ENCODE measurements around the gene STOM.

DNA sequence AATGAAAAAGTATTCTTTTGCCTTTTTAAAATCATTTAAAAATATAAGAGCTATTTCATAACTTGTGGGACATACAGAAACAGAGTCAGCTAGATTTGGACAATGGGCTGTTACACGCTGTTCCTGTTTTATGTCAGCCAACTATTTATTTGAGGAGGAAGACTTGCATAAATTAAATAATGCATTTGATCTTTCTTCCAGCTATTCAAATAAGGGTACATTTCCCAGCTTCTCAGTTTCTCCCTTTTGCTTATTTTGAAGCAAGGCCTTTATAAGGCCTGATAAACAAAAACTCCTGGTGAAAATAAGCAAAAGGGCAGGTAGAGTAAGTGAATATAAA is 6.5 kb downstream of the STOM start:
- TF ChIP-seq, protein P1, sequence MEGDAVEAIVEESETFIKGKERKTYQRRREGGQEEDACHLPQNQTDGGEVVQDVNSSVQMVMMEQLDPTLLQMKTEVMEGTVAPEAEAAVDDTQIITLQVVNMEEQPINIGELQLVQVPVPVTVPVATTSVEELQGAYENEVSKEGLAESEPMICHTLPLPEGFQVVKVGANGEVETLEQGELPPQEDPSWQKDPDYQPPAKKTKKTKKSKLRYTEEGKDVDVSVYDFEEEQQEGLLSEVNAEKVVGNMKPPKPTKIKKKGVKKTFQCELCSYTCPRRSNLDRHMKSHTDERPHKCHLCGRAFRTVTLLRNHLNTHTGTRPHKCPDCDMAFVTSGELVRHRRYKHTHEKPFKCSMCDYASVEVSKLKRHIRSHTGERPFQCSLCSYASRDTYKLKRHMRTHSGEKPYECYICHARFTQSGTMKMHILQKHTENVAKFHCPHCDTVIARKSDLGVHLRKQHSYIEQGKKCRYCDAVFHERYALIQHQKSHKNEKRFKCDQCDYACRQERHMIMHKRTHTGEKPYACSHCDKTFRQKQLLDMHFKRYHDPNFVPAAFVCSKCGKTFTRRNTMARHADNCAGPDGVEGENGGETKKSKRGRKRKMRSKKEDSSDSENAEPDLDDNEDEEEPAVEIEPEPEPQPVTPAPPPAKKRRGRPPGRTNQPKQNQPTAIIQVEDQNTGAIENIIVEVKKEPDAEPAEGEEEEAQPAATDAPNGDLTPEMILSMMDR (IDR thresholded peaks at IDR 0.05; ENCODE audit: low read length), result no peak
- TF ChIP-seq EZH2 (optimal IDR thresholded peaks at IDR 0.05; ENCODE audit: low read depth, low read length) (no peak), EZH2phosphoT487 (IDR thresholded peaks at IDR 0.05; ENCODE audit: low read length) (no peak)

Measured in MM.1S (cell line).